SK-N-MC (cell line): ENCODE data around the gene NUSAP1.

ENCODE experiments used
- EZH2 ChIP-seq: fragments of 200-600 bp; sonication (generic); IDR thresholded peaks from one replicate; pipeline ENCODE4 v1.6.1; 2017; ENCODE audit warnings: antibody characterized with exemption
- FOXP2 ChIP-seq: optimal IDR thresholded peaks from 2 replicates; pipeline ENCODE3; 2011; ENCODE audit warnings: mild to moderate bottlenecking, moderate library complexity; ENCODE audit not compliant: insufficient read depth; ENCODE audit errors: extremely low read length, control extremely low read depth
- POLR2AphosphoS5 ChIP-seq: IDR thresholded peaks from 2 replicates; pipeline ENCODE4 v1.6.1; 2012; ENCODE audit warnings: mild to moderate bottlenecking, low read depth, low read length, borderline replicate concordance

GRCh38 chr15:41307679-41308078, 25.0 kb upstream of the NUSAP1 start:
- no peak for TF ChIP-seq EZH2
- TF ChIP-seq POLR2AphosphoS5, result no peak
- no peak for TF ChIP-seq FOXP2
